Neural cell (in vitro differentiated cells): Measurements from ENCODE around the gene NT5M. TPM values are rescaled to one million over a fixed set of nuclear protein-coding genes. Genes with fewer than 3 reads are reported as not detected.
"Not testable (repeated sequence)": the region's sequence is repeated elsewhere in the genome, so short reads cannot be mapped to it uniquely, and the experiment has no call there.

Source experiments
- H2AFZ ChIP-seq: fragments of 200-600, 300-800 bp; sonication (generic), shearing (Covaris generic); 2 replicates; pipeline ENCODE4 v1.6.0; 2014; ENCODE audit warnings: low read depth, mild to moderate bottlenecking, antibody characterized with exemption, low read length, moderate library complexity
- H3F3A ChIP-seq: fragments of 200-600 bp; shearing (Covaris generic); 2 replicates; pipeline ENCODE4 v1.6.1; 2016; ENCODE audit warnings: mild to moderate bottlenecking, moderate library complexity, mixed read lengths, antibody characterized with exemption, low read length; ENCODE audit not compliant: insufficient read depth, poor library complexity, severe bottlenecking
- H3K27ac ChIP-seq: fragments of 200-600, 300-800 bp; sonication (generic), shearing (Covaris generic); 2 replicates; pipeline ENCODE4 v1.5.1; 2014; ENCODE audit warnings: mild to moderate bottlenecking, low read length, moderate library complexity
- H3K27me3 ChIP-seq: fragments of 300-800, 200-600 bp; sonication (generic), shearing (Covaris generic); 2 replicates; pipeline ENCODE4 v1.6.0; 2014; ENCODE audit warnings: mild to moderate bottlenecking, low read depth, low read length, moderate library complexity; ENCODE audit not compliant: insufficient read depth
- H3K36me3 ChIP-seq: fragments of 300-800, 200-600 bp; sonication (generic), shearing (Covaris generic); 2 replicates; pipeline ENCODE4 v1.5.1; 2014; ENCODE audit warnings: mild to moderate bottlenecking, antibody characterized with exemption, low read length, moderate library complexity; ENCODE audit not compliant: insufficient read depth
- H3K4me2 ChIP-seq: fragments of 300-800, 200-600 bp; sonication (generic), shearing (Covaris generic); 2 replicates; pipeline ENCODE4 v1.6.0; 2014; ENCODE audit warnings: mild to moderate bottlenecking, low read length
- H3K4me3 ChIP-seq: fragments of 300-800, 200-600 bp; sonication (generic), shearing (Covaris generic); 2 replicates; pipeline ENCODE4 v1.5.1; 2014; ENCODE audit warnings: mild to moderate bottlenecking, low read length, moderate library complexity
- H3K79me2 ChIP-seq: fragments of 200-600 bp; shearing (Covaris generic); replicated peaks from 2 replicates; pipeline ENCODE4 v1.6.0; 2014; ENCODE audit warnings: mild to moderate bottlenecking, low read length, moderate library complexity; ENCODE audit not compliant: insufficient read depth
- H3K9ac ChIP-seq: fragments of 300-800, 200-600 bp; sonication (generic), shearing (Covaris generic); 2 replicates; pipeline ENCODE4 v1.6.1; 2016; ENCODE audit warnings: mild to moderate bottlenecking, low read length, mixed read lengths
- H3K9me2 ChIP-seq: fragments of 200-600 bp; shearing (Covaris generic); 2 replicates; pipeline ENCODE4 v1.6.1; 2016; ENCODE audit warnings: mild to moderate bottlenecking, low read length, mixed read lengths; ENCODE audit not compliant: insufficient read depth
- H3K9me3 ChIP-seq: fragments of 200-600, 300-800 bp; sonication (generic), shearing (Covaris generic); 2 replicates; pipeline ENCODE4 v1.6.1; 2016; ENCODE audit warnings: mild to moderate bottlenecking, mixed run types, low read length, moderate library complexity, mixed read lengths
- H4K20me1 ChIP-seq: fragments of 200-600 bp; shearing (Covaris generic); 2 replicates; pipeline ENCODE4 v1.6.1; 2016; ENCODE audit warnings: mild to moderate bottlenecking, mixed run types; ENCODE audit not compliant: insufficient read depth
- EP300 ChIP-seq: fragments of 450-650 bp; conservative IDR thresholded peaks from 2 replicates; pipeline ENCODE4 v1.6.1; 2014; ENCODE audit warnings: antibody characterized with exemption, mild to moderate bottlenecking, moderate library complexity; ENCODE audit not compliant: poor library complexity, severe bottlenecking
- EZH2 ChIP-seq: fragments of 200-600, 300-800 bp; shearing (Covaris generic), sonication (generic); IDR thresholded peaks from 2 replicates; pipeline ENCODE4 v1.6.1; 2014; ENCODE audit warnings: antibody characterized with exemption, low read length, borderline replicate concordance, mild to moderate bottlenecking; ENCODE audit not compliant: insufficient read depth, poor library complexity, severe bottlenecking
- MXI1 ChIP-seq: fragments of 450-650 bp; conservative IDR thresholded peaks from 2 replicates; pipeline ENCODE4 v1.6.1; 2014; ENCODE audit warnings: antibody characterized with exemption, mild to moderate bottlenecking; ENCODE audit not compliant: poor library complexity, severe bottlenecking
- RAD21 ChIP-seq: fragments of 450-650 bp; conservative IDR thresholded peaks from 2 replicates; pipeline ENCODE4 v1.6.1; 2014; ENCODE audit warnings: antibody characterized with exemption, mild to moderate bottlenecking, moderate library complexity
- REST ChIP-seq: IDR thresholded peaks from 2 replicates; pipeline ENCODE4 v1.6.1; 2012; ENCODE audit warnings: borderline replicate concordance
- SMC3 ChIP-seq: fragments of 450-650 bp; conservative IDR thresholded peaks from 2 replicates; pipeline ENCODE4 v1.6.1; 2014; ENCODE audit warnings: antibody characterized with exemption, mild to moderate bottlenecking, moderate library complexity; ENCODE audit not compliant: poor library complexity
- TAF1 ChIP-seq: IDR thresholded peaks from 2 replicates; pipeline ENCODE4 v1.6.1; 2012; ENCODE audit warnings: low read depth
- polyA minus RNA-seq: library from RNA; depleted of rRNA, polyadenylated mRNA; stranded (reverse); fragments of >200 nt; gene quantifications from 2 replicates; pipeline ENCODE4 v1.2.3, GENCODE V29; 2014
- polyA plus RNA-seq: library from polyadenylated mRNA; depleted of rRNA; stranded (reverse); fragments of >200 nt; gene quantifications from 2 replicates; pipeline ENCODE4 v1.2.3, GENCODE V29; 2014

Gene NT5M
- polyA plus RNA-seq (11.1 and 17.6 TPM in 2 replicates), polyA minus RNA-seq (4.6 and 9.5 TPM in 2 replicates)

GRCh38 chr17:17303010-17303846 lies at the start of gene NT5M:
Gene NT5M (plus strand): TSS chr17:17303373. CDS start chr17:17303551, 178 bp downstream.
- no peaks in the 10 kb centered on the region for H4K20me1 ChIP-seq
- TF ChIP-seq EP300 (no peak), MXI1 (peak; percentile 76)
- no peaks in the 10 kb centered on the region for H3K9me2 ChIP-seq
- peak within 1 kb of the TSS; percentile 19 for H3K27ac ChIP-seq
- no peak within 1 kb of the TSS for H2AFZ ChIP-seq
- H3K9me3 ChIP-seq = no peaks in the 10 kb centered on the region
- no peaks in the 10 kb centered on the region for H3K79me2 ChIP-seq
- H3K36me3 ChIP-seq = no peaks in the 10 kb centered on the region
- H3F3A ChIP-seq = peaks cover 3% of the 10 kb centered on the region
- peaks cover 2% of the 10 kb centered on the region for H3K27me3 ChIP-seq
- peak within 1 kb of the TSS; percentile 62 for H3K9ac ChIP-seq
- H3K4me3 ChIP-seq = peak within 1 kb of the TSS; percentile 78
- H3K4me2 ChIP-seq = peak within 1 kb of the TSS; percentile 64

- Histone ChIP-seq H3K9me2 (no peaks in the 10 kb centered on the region), H3K79me2 (no peaks in the 10 kb centered on the region), H3K36me3 (peaks cover 3% of the 10 kb centered on the region), H3K4me2 (no peak overlapping the region), H3F3A (no peaks in the 10 kb centered on the region), H4K20me1 (no peaks in the 10 kb centered on the region), H3K9ac (no peak overlapping the region), H3K9me3 (no peaks in the 10 kb centered on the region), H3K27me3 (no peaks in the 10 kb centered on the region), H3K4me3 (no peak overlapping the region), H2AFZ (no peak overlapping the region), H3K27ac (no peak overlapping the region)
- TF ChIP-seq SMC3 (no peak), MXI1 (no peak), RAD21 (no peak), TAF1 (no peak), EP300 (no peak), EZH2 (no peak), REST (no peak)
Observed at GRCh38 chr17:17253406-17253805, 49.8 kb upstream of the NT5M start.

- Histone ChIP-seq H3K36me3 (peaks cover 3% of the 10 kb centered on the region), H3K79me2 (no peaks in the 10 kb centered on the region)
Observed at GRCh38 chr17:17254036-17254435, 49.1 kb upstream of the NT5M start.

GRCh38 chr17:17255689-17256088 lies 47.5 kb upstream of the NT5M start:
- H4K20me1 ChIP-seq, H3K27ac ChIP-seq, H3K9me3 ChIP-seq, H3F3A ChIP-seq, H3K9ac ChIP-seq, H3K36me3 ChIP-seq, H3K79me2 ChIP-seq, H3K4me2 ChIP-seq, H2AFZ ChIP-seq, H3K4me3 ChIP-seq, H3K9me2 ChIP-seq, H3K27me3 ChIP-seq: not testable (repeated sequence)

More at GRCh38 chr17:17254036-17254435, 49.1 kb upstream of the NT5M start:
- Histone ChIP-seq H3K9me3 (no peaks in the 10 kb centered on the region), H3K27me3 (no peaks in the 10 kb centered on the region), H3F3A (no peaks in the 10 kb centered on the region), H3K27ac (no peak overlapping the region), H3K4me2 (no peak overlapping the region), H4K20me1 (no peaks in the 10 kb centered on the region), H3K4me3 (no peak overlapping the region), H3K9me2 (no peaks in the 10 kb centered on the region), H2AFZ (no peak overlapping the region), H3K9ac (no peak overlapping the region)
- TF ChIP-seq MXI1 = no peak
